ENCODE measurements around the gene FYCO1. TPM values are rescaled to one million over a fixed set of nuclear protein-coding genes. Genes with fewer than 3 reads are reported as not detected.

Gene FYCO1
- total RNA-seq, 1 experiment from 2014 or later: 10.9 TPM

- H3K9me3 ChIP-seq: no peaks in the 10 kb centered on the region
- H3K9me3 Mint-ChIP-seq (ENCODE audit: unreplicated experiment): no peaks in the 10 kb centered on the region
- POLR2A ChIA-PET: no interaction called here
- no peaks in the 10 kb centered on the region for H3K27me3 ChIP-seq (replicated peaks; ENCODE audit: control insufficient read depth, insufficient read depth, low read length)
- no peak overlapping the region for H3K4me3 Mint-ChIP-seq (ENCODE audit: unreplicated experiment)
- peaks cover 30% of the 10 kb centered on the region for H3K36me3 Mint-ChIP-seq (ENCODE audit: insufficient read depth, unreplicated experiment)
- no peak overlapping the region for H3K27ac Mint-ChIP-seq (ENCODE audit: unreplicated experiment)
- TF ChIP-seq CTCF (IDR thresholded peaks at IDR 0.05; ENCODE audit: insufficient read depth in 1 of 2, low read depth in 1 of 2, low read length in 1 of 2, severe bottlenecking in 1 of 2, unreplicated experiment in 1 of 2): no peak
- H3K4me1 Mint-ChIP-seq (ENCODE audit: low read depth, unreplicated experiment): no peaks in the 10 kb centered on the region
- CTCF ChIA-PET: no interaction called here
- peaks cover 5% of the 10 kb centered on the region for H3K36me3 ChIP-seq (ENCODE audit: control insufficient read depth, insufficient read depth, low read length)
- no peak for DNase-seq
- no TSS peak for BruUV-seq (replicated peaks)
- no peak overlapping the region for H3K4me3 ChIP-seq (ENCODE audit: low read depth, low read length)
- intact Hi-C loops (cut with micrococcal nuclease; ENCODE audit: unreplicated experiment): no loop called here
- H3K27me3 Mint-ChIP-seq (ENCODE audit: insufficient read depth, unreplicated experiment): no peaks in the 10 kb centered on the region
- no peaks in the 10 kb centered on the region for H3K4me1 ChIP-seq
These were observed 38.0 kb downstream of the FYCO1 start for GRCh38 chr3:45957586-45957985.

- Mint-ChIP-seq H3K27me3 (ENCODE audit: insufficient read depth, unreplicated experiment) (no peaks in the 10 kb centered on the region), H3K9me3 (ENCODE audit: unreplicated experiment) (no peaks in the 10 kb centered on the region), H3K4me3 (ENCODE audit: unreplicated experiment) (no peak overlapping the region), H3K36me3 (ENCODE audit: insufficient read depth, unreplicated experiment) (peaks cover 25% of the 10 kb centered on the region), H3K4me1 (ENCODE audit: low read depth, unreplicated experiment) (no peaks in the 10 kb centered on the region), H3K27ac (ENCODE audit: unreplicated experiment) (no peak overlapping the region)
- BruUV-seq (replicated peaks): no TSS peak
- Histone ChIP-seq H3K4me1 (no peaks in the 10 kb centered on the region), H3K36me3 (ENCODE audit: control insufficient read depth, insufficient read depth, low read length) (peaks cover 5% of the 10 kb centered on the region), H3K9me3 (no peaks in the 10 kb centered on the region), H3K4me3 (ENCODE audit: low read depth, low read length) (no peak overlapping the region), H3K27me3 (replicated peaks; ENCODE audit: control insufficient read depth, insufficient read depth, low read length) (no peaks in the 10 kb centered on the region)
- intact Hi-C loops (cut with micrococcal nuclease; ENCODE audit: unreplicated experiment): no loop called here
- POLR2A ChIA-PET: no interaction called here
- DNase-seq: no peak
- CTCF ChIA-PET: no interaction called here
- TF ChIP-seq CTCF (IDR thresholded peaks at IDR 0.05; ENCODE audit: insufficient read depth in 1 of 2, low read depth in 1 of 2, low read length in 1 of 2, severe bottlenecking in 1 of 2, unreplicated experiment in 1 of 2): no peak
These were observed 39.9 kb downstream of the FYCO1 start for GRCh38 chr3:45955706-45956105.

GRCh38 chr3:45955017-45955647 lies 40.5 kb downstream of the FYCO1 start:
- H3K36me3 ChIP-seq (ENCODE audit: control insufficient read depth, insufficient read depth, low read length): peaks cover 5% of the 10 kb centered on the region
- H3K4me1 ChIP-seq: no peaks in the 10 kb centered on the region

More at GRCh38 chr3:45955017-45955647, 40.5 kb downstream of the FYCO1 start:
- ChIA-PET CTCF (no interaction called here), POLR2A (no interaction called here)
- H3K9me3 ChIP-seq: no peaks in the 10 kb centered on the region
- no TSS peak for BruUV-seq (replicated peaks)
- no peak for TF ChIP-seq CTCF (IDR thresholded peaks at IDR 0.05; ENCODE audit: insufficient read depth in 1 of 2, low read depth in 1 of 2, low read length in 1 of 2, severe bottlenecking in 1 of 2, unreplicated experiment in 1 of 2)
- no peaks in the 10 kb centered on the region for H3K27me3 ChIP-seq (replicated peaks; ENCODE audit: control insufficient read depth, insufficient read depth, low read length)
- Mint-ChIP-seq H3K27ac (ENCODE audit: unreplicated experiment) (no peak overlapping the region), H3K36me3 (ENCODE audit: insufficient read depth, unreplicated experiment) (peaks cover 23% of the 10 kb centered on the region), H3K9me3 (ENCODE audit: unreplicated experiment) (no peaks in the 10 kb centered on the region), H3K4me3 (ENCODE audit: unreplicated experiment) (no peak overlapping the region), H3K4me1 (ENCODE audit: low read depth, unreplicated experiment) (no peaks in the 10 kb centered on the region), H3K27me3 (ENCODE audit: insufficient read depth, unreplicated experiment) (no peaks in the 10 kb centered on the region)
- intact Hi-C loops (cut with micrococcal nuclease; ENCODE audit: unreplicated experiment): no loop called here
- no peak for DNase-seq
- H3K4me3 ChIP-seq (ENCODE audit: low read depth, low read length): no peak overlapping the region
